ENCODE data around the gene OR9Q1.

The OR9Q1 gene

GRCh38 chr11:58057481-58057880 is 33.8 kb downstream of the OR9Q1 start:
- TF ChIP-seq, protein P1, sequence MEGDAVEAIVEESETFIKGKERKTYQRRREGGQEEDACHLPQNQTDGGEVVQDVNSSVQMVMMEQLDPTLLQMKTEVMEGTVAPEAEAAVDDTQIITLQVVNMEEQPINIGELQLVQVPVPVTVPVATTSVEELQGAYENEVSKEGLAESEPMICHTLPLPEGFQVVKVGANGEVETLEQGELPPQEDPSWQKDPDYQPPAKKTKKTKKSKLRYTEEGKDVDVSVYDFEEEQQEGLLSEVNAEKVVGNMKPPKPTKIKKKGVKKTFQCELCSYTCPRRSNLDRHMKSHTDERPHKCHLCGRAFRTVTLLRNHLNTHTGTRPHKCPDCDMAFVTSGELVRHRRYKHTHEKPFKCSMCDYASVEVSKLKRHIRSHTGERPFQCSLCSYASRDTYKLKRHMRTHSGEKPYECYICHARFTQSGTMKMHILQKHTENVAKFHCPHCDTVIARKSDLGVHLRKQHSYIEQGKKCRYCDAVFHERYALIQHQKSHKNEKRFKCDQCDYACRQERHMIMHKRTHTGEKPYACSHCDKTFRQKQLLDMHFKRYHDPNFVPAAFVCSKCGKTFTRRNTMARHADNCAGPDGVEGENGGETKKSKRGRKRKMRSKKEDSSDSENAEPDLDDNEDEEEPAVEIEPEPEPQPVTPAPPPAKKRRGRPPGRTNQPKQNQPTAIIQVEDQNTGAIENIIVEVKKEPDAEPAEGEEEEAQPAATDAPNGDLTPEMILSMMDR (IDR thresholded peaks at IDR 0.05; ENCODE audit: borderline replicate concordance, insufficient read depth, low read depth, low read length): no peak
- H3K4me3 ChIP-seq (ENCODE audit: low read depth, low read length): no peak overlapping the region

DNA sequence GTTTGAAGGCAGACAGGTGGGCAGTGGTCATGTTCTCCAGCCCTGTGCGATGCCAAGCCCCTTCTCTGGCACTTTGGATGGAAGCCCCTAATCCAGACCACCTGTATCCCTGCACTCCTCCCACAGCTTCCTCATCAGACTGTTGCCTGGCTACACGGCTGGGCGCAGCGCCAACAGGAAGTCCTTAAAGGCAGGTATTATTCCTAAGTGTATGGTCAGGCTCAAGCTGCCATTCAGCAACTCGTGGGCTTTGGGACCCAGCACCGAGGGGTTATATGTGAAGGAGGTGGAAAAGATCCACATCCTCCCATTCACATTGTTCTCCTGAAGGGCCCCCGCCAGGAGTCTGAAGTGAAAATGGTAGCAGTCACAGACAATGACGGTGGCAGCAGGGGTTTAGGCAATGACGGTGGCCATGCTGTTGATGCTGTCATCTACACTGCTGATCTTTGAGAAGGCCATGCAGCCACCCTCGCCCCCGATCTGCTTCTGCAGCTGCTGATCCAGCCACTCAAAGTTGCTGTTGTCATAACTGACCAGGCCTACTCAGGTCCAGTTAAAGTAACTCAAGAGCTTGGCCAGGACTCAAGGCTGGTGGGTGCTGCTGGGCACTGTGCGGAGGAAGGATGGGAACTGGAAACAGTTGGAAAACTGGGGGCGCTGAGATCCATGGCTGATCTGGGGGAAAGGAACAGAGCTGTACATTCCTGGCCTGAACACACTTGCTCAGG is 34.8 kb downstream of the OR9Q1 start:
- H3K4me3 ChIP-seq (ENCODE audit: low read depth, low read length): no peak overlapping the region
- TF ChIP-seq, protein P1 (IDR thresholded peaks at IDR 0.05; ENCODE audit: borderline replicate concordance, insufficient read depth, low read depth, low read length): no peak

- no peak overlapping the region for H3K4me3 ChIP-seq (ENCODE audit: low read depth, low read length)
- TF ChIP-seq, protein P1 (IDR thresholded peaks at IDR 0.05; ENCODE audit: borderline replicate concordance, insufficient read depth, low read depth, low read length): no peak
Observed at GRCh38 chr11:58059007-58059350, 35.3 kb downstream of the OR9Q1 start.

DNA sequence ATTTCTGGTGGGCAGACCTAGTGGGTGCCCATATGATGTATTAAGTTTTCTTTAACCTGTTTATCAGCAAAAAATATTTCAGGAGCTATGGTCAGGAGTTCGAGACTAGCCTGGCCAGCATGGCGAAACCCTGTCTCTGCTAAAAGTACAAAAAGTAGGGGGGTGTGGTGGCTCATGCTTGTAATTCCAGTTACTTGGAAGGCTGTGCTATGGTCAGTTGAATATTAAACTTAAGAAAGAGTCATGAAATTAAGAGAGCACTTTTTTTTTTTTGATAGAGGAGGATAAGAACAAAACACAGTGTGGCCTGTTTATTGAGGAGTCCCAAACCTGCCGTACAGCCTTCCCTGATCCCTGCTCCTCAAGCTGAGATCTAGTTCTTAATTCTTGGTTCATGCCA is 36.9 kb downstream of the OR9Q1 start:
- no peak overlapping the region for H3K4me3 ChIP-seq (ENCODE audit: low read depth, low read length)
- TF ChIP-seq, protein P1 (IDR thresholded peaks at IDR 0.05; ENCODE audit: borderline replicate concordance, insufficient read depth, low read depth, low read length): no peak

- TF ChIP-seq, protein P1 (IDR thresholded peaks at IDR 0.05; ENCODE audit: borderline replicate concordance, insufficient read depth, low read depth, low read length): no peak
Observed at GRCh38 chr11:58060939-58061672, 37.4 kb downstream of the OR9Q1 start.

DNA sequence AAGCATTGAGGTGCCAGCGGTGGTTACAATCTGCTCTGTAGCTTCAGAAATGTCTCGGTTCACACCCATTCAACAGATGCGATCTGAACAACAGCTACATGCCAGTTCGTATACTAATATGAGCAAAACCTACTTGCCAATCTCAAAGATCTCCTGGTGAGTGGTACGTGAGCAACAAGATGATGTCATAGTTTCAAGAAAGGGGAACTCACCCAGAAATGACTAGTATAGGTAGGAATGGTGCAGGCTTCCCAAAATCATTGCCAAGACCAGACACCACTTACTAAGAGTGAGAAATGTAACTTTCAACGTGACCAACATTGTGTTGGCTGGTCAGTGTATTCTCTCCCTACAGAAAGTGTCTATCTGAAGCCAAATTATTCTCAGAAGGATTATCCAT is 38.1 kb downstream of the OR9Q1 start:
- TF ChIP-seq, protein P1 (IDR thresholded peaks at IDR 0.05; ENCODE audit: borderline replicate concordance, insufficient read depth, low read depth, low read length): no peak
- H3K4me3 ChIP-seq (ENCODE audit: low read depth, low read length): no peak overlapping the region

More at GRCh38 chr11:58060939-58061672, 37.4 kb downstream of the OR9Q1 start:
- H3K4me3 ChIP-seq (ENCODE audit: low read depth, low read length): no peak overlapping the region

DNA sequence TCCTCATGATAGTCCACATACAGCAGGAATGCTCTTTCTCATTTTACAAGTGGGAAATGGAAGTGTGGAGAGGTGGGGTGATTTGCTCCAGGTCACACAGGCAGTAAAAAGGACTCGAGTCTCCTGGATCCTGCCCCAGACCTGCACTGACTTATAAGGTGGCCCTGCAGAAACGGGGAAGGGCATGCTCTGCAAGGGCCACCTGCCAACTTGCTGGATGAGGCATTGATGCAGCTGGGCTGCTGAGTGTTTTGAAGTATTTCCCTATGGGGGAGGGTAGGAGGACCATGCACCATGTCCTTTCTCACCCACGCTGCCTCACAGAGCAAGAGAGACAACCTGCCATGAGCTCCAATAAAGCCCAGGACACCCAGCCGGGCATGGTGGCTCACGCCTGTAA is 44.0 kb downstream of the OR9Q1 start:
- TF ChIP-seq, protein P1 (IDR thresholded peaks at IDR 0.05; ENCODE audit: borderline replicate concordance, insufficient read depth, low read depth, low read length): no peak
- no peak overlapping the region for H3K4me3 ChIP-seq (ENCODE audit: low read depth, low read length)

Measured in GM12875 (cell line).